GM13976 (cell line): ENCODE data around the gene TTLL12.

ENCODE experiments used
- DNase-seq: peaks from one replicate; pipeline ENCODE4 v3.0.0; 2012; ENCODE audit warnings: low spot score
- in situ Hi-C: fragments of 300-500 bp; cut with MboI; formaldehyde crosslinking; loops from one replicate; pipeline ENCODE4 v1.12.0; 2022; ENCODE audit warnings: low sequenced_read_pairs, mixed read lengths, inconsistent platforms; ENCODE audit not compliant: unreplicated experiment
- TF ChIP-seq, protein P1 (sequence below): IDR thresholded peaks from 2 replicates; pipeline ENCODE4 v1.5.1; 2012; ENCODE audit warnings: borderline replicate concordance, mild to moderate bottlenecking; ENCODE audit not compliant: insufficient read depth; ENCODE audit errors: extremely low read depth, missing control alignments, control extremely low read depth

TTLL12 gene

DNA sequence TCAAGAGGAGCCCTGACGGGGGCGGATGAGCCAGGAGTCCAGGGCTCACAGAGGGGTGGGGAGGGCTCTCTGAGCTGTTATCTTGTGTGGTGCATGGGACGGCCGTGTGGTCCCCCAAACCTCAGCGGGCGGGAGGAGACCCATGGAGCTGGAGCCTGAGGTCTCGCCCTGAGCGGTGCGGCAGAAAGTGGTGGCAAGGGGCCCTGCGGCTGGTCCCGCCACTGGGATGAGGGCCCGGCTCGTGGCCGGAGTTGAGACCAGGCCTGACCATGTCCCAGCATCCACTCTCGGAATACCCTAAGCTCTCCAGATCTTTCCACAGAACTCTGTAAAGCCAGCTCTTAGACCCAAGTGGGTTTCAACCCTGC lies 22.6 kb upstream of the TTLL12 start:
- DNase-seq, result no peak
- TF ChIP-seq, protein P1, sequence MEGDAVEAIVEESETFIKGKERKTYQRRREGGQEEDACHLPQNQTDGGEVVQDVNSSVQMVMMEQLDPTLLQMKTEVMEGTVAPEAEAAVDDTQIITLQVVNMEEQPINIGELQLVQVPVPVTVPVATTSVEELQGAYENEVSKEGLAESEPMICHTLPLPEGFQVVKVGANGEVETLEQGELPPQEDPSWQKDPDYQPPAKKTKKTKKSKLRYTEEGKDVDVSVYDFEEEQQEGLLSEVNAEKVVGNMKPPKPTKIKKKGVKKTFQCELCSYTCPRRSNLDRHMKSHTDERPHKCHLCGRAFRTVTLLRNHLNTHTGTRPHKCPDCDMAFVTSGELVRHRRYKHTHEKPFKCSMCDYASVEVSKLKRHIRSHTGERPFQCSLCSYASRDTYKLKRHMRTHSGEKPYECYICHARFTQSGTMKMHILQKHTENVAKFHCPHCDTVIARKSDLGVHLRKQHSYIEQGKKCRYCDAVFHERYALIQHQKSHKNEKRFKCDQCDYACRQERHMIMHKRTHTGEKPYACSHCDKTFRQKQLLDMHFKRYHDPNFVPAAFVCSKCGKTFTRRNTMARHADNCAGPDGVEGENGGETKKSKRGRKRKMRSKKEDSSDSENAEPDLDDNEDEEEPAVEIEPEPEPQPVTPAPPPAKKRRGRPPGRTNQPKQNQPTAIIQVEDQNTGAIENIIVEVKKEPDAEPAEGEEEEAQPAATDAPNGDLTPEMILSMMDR, result no peak
- in situ Hi-C loops, result no loop called here

DNA sequence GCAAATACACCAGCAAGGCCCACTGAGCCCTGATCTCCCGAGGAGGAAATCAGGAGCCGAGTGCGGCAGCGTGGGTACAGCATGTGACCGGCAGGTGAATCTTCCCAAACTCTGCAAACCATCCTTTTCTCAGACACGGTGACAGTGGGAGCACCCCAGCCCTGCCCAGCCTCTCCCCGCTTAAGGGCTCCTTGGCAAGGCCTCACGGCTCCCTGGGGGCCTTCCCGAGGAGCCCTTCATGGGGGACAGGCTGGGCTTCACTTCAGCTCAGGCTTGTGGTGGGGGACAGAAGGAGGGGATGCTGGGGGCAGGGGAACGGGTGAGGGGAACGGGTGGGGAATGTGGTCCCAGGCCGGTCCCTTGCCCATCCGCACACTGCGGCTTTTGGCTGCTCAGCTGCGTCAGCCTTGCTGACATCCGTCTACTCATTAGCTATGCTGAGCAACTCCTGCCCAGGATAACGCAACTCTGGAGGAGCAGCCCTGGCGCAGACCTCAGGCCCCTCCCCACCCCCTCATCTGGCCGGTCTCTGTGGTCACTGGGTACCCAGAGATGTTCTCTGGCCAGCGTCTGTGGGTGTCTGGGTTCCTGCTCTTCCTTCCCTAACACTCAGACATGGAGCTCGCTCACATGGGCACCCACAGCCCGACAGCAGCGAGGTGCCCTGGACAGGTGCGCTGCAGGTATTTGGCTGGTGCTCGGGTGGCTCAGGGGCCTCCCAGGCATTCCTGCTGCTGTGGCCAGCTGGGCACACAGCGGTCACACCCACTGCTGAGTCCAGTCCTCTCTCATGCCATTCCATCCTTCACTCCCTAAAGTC lies 22.0 kb upstream of the TTLL12 start:
- in situ Hi-C loops, result no loop called here
- TF ChIP-seq, protein P1, result no peak
- DNase-seq, result no peak

DNA sequence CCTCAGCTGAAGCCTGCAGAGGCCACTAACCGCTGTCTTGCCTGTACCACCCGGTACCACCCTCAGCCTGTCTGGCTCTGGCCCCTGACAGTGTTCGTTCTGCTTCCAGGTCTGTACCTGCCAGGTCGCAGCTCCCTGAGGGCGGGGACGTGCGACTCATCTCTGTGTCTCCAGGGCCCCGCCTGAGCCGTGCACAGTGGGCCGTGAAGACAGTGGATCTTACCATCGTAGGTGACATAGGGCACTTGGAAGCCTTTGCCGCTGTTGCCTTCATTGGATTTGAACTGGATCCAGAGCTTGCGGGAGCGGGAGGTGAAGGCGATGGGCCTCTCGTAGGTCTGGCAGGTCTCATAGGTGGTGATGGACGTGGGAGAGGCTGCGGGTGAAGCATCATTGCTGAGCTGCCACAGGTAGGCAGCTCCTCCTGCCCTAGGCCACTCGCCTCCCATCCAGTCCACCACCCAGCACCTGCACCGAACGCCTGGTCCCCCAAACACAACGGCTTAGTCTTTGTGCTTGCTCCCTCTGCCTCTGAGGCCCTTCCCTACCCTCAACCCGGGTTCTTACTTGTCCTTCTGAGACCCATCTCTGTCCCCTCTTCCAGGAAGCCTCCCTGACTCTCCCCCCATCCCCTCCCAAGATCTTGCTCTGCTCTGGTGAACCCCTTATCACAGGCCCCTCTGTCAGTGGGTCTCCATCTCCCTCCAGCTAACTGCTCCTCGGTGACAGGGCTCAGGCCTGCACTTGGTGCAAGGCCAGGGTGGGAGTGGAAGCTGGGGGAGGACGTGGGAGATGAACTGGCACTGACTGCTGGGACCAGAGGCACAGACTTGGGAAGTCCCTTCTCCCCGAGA lies 21.1 kb upstream of the TTLL12 start:
- TF ChIP-seq, protein P1, result no peak
- in situ Hi-C loops, result no loop called here
- no peak for DNase-seq

GRCh38 chr22:43207386-43207785 lies 20.5 kb upstream of the TTLL12 start:
- in situ Hi-C loops, result no loop called here
- TF ChIP-seq, protein P1, result no peak
- DNase-seq, result no peak

DNA sequence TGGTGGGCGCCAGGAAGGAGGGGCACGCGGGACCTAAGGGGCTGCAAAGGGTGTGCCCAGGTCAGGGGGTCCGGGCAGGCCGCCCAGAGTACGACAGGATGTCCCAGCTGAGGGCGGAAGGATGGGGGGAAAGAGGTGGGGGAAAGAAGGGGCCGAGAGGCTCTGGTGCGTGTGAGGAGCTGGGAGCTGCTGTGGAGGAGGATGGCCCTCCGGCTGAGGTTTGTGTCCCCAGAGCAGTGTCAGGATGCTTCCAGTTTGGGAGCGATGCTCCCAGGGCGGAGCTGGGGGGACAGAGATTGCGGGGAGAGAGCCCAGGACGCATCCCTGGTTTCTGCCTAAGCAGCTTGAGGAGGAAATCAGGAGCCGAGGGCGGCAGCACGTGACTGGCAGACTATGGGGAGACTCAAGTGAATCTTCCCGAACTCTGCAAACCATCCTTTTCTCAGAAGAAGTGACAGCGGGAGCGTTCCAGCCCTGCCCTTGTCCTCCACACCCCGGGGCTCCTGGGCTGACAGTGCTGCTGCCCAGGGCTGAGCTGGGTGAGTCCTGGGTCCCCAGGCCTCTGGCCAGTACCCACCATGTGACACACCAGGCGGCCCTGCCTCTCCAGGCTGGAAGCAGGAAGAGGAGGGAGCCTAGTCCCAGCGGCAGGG lies 19.7 kb upstream of the TTLL12 start:
- no peak for DNase-seq
- in situ Hi-C loops, result no loop called here
- TF ChIP-seq, protein P1, result no peak

DNA sequence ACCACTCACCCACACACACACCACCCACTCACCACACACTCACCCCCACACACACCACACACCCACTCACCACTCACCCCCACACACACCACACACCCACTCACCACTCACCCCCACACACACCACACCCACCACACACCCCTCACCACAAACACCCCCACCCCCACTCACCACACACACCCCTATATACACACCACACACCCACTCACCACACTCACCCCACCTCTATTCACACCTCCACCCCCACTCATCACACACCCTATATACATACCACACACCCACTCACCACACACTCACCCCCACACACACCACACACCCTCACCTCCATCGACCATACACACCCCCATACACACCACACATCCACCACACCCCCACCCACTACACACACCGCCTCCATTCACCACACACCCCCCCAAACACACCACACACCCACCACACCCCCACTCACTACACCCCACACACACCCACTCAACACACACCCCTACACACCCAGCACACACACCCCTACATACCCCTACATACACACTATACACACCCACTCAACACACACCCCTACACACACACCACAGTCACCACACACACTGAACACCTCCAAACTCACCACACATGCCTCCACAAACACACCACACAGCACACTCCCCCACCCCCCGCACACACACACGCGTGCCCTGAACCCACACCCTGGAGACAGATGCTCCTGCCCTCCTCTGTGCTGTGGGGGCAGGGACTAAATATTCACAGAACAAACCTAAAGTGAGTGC lies 19.0 kb upstream of the TTLL12 start:
- TF ChIP-seq, protein P1, result no peak
- no peak for DNase-seq
- in situ Hi-C loops, result no loop called here
